Panc1 (cell line): ENCODE measurements around the gene DGKZ. TPM values are rescaled to one million over a fixed set of nuclear protein-coding genes. Genes with fewer than 3 reads are reported as not detected.
"Not testable (repeated sequence)": the region's sequence is repeated elsewhere in the genome, so short reads cannot be mapped to it uniquely, and the experiment has no call there.

Experiments used
- ATAC-seq: fragments of 200-7000 bp; cut with Tn5 transposase; 2 replicates; pipeline ENCODE4 v1.9.1; 2020; ENCODE audit warnings: mild to moderate bottlenecking, moderate library complexity
- BruUV-seq: library from RNA; stranded (reverse); fragments of 400-500 nt; replicated peaks from 2 replicates; lab custom pipeline; 2021; lab: Mats Ljungman, UMichigan
- CTCF ChIA-PET: fragments of 300-600 bp; sonication (Branson Sonifier 250); formaldehyde crosslinking; loops from one replicate; lab custom pipeline; 2022; ENCODE audit warnings: antibody characterized with exemption; lab: Charles Lee
- POLR2A ChIA-PET: fragments of 300-600 bp; sonication (Branson Sonifier 250); formaldehyde crosslinking; loops from one replicate; lab custom pipeline; 2022; ENCODE audit warnings: antibody characterized with exemption; lab: Charles Lee
- DNase-seq: peaks from one replicate; pipeline ENCODE4 v3.0.0-alpha.2; 2010; ENCODE audit warnings: low read depth, low spot score
- H3K27ac ChIP-seq: 2 replicates; pipeline ENCODE4 v1.5.1; 2011; ENCODE audit warnings: mild to moderate bottlenecking, low read length, inconsistent platforms
- H3K27me3 ChIP-seq: fragments of 200-500 bp; sonication (Bioruptor generic); 2 replicates; pipeline ENCODE4 v1.6.0; 2014; ENCODE audit warnings: low read length, inconsistent platforms; ENCODE audit not compliant: control insufficient read depth, insufficient read depth
- H3K36me3 ChIP-seq: fragments of 200-500 bp; sonication (Bioruptor generic); 2 replicates; pipeline ENCODE4 v1.5.1; 2014; ENCODE audit warnings: inconsistent platforms, mild to moderate bottlenecking, low read length, moderate library complexity; ENCODE audit not compliant: control insufficient read depth, insufficient read depth
- H3K4me1 ChIP-seq: 2 replicates; pipeline ENCODE4 v1.5.1; 2011; ENCODE audit warnings: inconsistent platforms, mild to moderate bottlenecking, low read length, moderate library complexity; ENCODE audit not compliant: control insufficient read depth, insufficient read depth
- H3K4me3 ChIP-seq, 2 experiments: 2 replicates each; pipeline ENCODE4 v1.5.1; 2011 to 2012; ENCODE audit warnings: low read depth in 2 of 2, low read length in 2 of 2, mild to moderate bottlenecking in 2 of 2, inconsistent platforms in 1 of 2, moderate library complexity in 1 of 2
- H3K9me3 ChIP-seq: fragments of 200-500 bp; sonication (Bioruptor generic); 2 replicates; pipeline ENCODE4 v1.5.1; 2014; ENCODE audit warnings: low read depth, mild to moderate bottlenecking, inconsistent platforms, low read length, moderate library complexity; ENCODE audit not compliant: control insufficient read depth, insufficient read depth
- POLR2AphosphoS5 ChIP-seq: IDR thresholded peaks from 2 replicates; pipeline ENCODE4 v1.6.1; 2012; ENCODE audit warnings: mild to moderate bottlenecking, low read depth, low read length, moderate library complexity
- SIN3A ChIP-seq: IDR thresholded peaks from 2 replicates; pipeline ENCODE4 v1.6.1; 2012; ENCODE audit warnings: low read depth, mild to moderate bottlenecking, low read length, moderate library complexity, borderline replicate concordance; ENCODE audit not compliant: insufficient read depth
- TCF7L2 ChIP-seq: IDR thresholded peaks from 2 replicates; pipeline ENCODE4 v1.6.1; 2011; ENCODE audit warnings: mild to moderate bottlenecking, low read depth, low read length, inconsistent platforms
- in situ Hi-C: cut with HindIII; loops from 2 replicates; pipeline ENCODE4 v1.10.0; 2016; ENCODE audit warnings: low sequenced_read_pairs, low pct_unique_long_range_greater_than_20kb
- intact Hi-C: fragments of 100-400 bp; cut with micrococcal nuclease; formaldehyde crosslinking; loops from one replicate; pipeline ENCODE4 v1.10.0; 2022; ENCODE audit not compliant: unreplicated experiment
- total RNA-seq: library from RNA; stranded (reverse); gene quantifications from one replicate; pipeline ENCODE4 v1.2.1, GENCODE V29; 2021; ENCODE audit not compliant: unreplicated experiment
- TF ChIP-seq, protein P1 (sequence below): fragments of 450-650 bp; IDR thresholded peaks from 2 replicates; pipeline ENCODE4 v1.5.1; 2017; ENCODE audit warnings: mild to moderate bottlenecking
- TF ChIP-seq, protein P2 (sequence below), 2 experiments: IDR thresholded peaks; 2 replicates each; pipeline ENCODE4 v1.6.1; 2011 to 2012; ENCODE audit warnings: low read depth in 2 of 2, control low read depth in 1 of 2, low read length in 1 of 2, mild to moderate bottlenecking in 1 of 2, moderate library complexity in 1 of 2; ENCODE audit not compliant: insufficient read depth in 1 of 2

DGKZ gene
- total RNA-seq, 1 experiment from 2014 or later, result 104 TPM

DNA sequence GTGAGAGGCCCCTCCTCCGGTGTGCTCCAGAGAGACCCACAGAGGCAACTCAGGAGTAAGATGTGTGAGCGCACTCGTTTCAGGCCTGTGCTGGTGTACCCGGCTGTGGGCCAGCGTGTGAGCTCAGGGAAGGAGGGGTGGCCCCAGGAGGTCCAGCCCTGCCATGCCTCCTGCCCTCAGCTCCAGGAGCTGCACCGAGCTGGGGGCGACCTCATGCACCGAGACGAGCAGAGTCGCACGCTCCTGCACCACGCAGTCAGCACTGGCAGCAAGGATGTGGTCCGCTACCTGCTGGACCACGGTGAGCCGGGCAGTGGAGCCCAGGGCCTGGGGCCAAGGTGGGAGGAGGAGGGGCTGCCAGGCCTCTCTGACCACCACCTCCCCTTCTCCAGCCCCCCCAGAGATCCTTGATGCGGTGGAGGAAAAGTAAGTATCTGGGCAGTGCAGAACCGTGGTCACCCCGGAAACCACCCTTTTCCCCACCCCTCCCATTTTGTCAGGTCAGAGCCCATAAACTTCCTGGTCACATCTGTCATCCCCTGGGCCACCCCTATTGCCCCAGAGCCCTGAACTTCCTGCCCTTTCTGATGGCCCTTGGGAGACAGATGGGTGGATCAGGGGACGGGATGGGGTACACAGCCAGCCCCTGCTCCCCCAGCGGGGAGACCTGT lies 31.7 kb downstream of the DGKZ start:
- H3K4me1 ChIP-seq, result peaks cover 16% of the 10 kb centered on the region
- BruUV-seq, result no TSS peak
- no peaks in the 10 kb centered on the region for H3K27me3 ChIP-seq

DNA sequence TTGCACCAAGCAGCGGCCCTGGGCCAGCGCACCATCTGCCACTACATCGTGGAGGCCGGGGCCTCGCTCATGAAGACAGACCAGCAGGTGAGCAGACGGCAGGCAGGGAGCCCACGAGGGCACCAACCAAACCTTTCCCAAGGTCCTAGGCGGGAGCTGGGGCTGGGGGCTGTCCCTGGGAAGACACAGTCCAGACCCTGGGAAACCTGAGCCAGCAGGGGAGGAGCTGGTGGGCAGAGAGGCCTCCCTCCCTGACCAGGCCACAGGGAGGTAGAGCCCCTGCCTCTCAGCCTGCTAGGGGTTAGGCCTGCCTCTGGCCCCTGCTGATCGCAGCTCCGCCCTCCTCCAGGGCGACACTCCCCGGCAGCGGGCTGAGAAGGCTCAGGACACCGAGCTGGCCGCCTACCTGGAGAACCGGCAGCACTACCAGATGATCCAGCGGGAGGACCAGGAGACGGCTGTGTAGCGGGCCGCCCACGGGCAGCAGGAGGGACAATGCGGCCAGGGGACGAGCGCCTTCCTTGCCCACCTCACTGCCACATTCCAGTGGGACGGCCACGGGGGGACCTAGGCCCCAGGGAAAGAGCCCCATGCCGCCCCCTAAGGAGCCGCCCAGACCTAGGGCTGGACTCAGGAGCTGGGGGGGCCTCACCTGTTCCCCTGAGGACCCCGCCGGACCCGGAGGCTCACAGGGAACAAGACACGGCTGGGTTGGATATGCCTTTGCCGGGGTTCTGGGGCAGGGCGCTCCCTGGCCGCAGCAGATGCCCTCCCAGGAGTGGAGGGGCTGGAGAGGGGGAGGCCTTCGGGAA lies 32.4 kb downstream of the DGKZ start:
- intact Hi-C loops, H3K36me3 ChIP-seq, POLR2A ChIA-PET, H3K27me3 ChIP-seq, H3K4me3 ChIP-seq, in situ Hi-C loops, BruUV-seq, H3K9me3 ChIP-seq, DNase-seq: not testable (repeated sequence)
- CTCF ChIA-PET, result interaction anchor here (0.7 to 1.2 kb wide), 2 partner anchors 9 to 106 kb away, joined by 4 read pairs; no protein-coding TSS in a partner anchor
- H3K27ac ChIP-seq, result peak overlapping the region; percentile 66
- ATAC-seq, result peak; percentile 59
- H3K4me1 ChIP-seq, result peaks cover 16% of the 10 kb centered on the region

More for the DNA sequence above, 31.7 kb downstream of the DGKZ start:
- Histone ChIP-seq H3K36me3 (no peaks in the 10 kb centered on the region; the same call in 1 of the 2 replicates), H3K9me3 (no peaks in the 10 kb centered on the region), H3K27ac (peak overlapping the region; percentile 66), H3K4me3 (no peak overlapping the region)
- in situ Hi-C loops (no loop called here), intact Hi-C loops (no loop called here)
- DNase-seq (no peak), ATAC-seq (peak; percentile 5; the same call in 1 of the 2 replicates)
- TF ChIP-seq POLR2AphosphoS5 (no peak), TCF7L2 (no peak), SIN3A (no peak)
- TF ChIP-seq, protein P1, sequence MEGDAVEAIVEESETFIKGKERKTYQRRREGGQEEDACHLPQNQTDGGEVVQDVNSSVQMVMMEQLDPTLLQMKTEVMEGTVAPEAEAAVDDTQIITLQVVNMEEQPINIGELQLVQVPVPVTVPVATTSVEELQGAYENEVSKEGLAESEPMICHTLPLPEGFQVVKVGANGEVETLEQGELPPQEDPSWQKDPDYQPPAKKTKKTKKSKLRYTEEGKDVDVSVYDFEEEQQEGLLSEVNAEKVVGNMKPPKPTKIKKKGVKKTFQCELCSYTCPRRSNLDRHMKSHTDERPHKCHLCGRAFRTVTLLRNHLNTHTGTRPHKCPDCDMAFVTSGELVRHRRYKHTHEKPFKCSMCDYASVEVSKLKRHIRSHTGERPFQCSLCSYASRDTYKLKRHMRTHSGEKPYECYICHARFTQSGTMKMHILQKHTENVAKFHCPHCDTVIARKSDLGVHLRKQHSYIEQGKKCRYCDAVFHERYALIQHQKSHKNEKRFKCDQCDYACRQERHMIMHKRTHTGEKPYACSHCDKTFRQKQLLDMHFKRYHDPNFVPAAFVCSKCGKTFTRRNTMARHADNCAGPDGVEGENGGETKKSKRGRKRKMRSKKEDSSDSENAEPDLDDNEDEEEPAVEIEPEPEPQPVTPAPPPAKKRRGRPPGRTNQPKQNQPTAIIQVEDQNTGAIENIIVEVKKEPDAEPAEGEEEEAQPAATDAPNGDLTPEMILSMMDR, result no peak
- TF ChIP-seq, protein P2, sequence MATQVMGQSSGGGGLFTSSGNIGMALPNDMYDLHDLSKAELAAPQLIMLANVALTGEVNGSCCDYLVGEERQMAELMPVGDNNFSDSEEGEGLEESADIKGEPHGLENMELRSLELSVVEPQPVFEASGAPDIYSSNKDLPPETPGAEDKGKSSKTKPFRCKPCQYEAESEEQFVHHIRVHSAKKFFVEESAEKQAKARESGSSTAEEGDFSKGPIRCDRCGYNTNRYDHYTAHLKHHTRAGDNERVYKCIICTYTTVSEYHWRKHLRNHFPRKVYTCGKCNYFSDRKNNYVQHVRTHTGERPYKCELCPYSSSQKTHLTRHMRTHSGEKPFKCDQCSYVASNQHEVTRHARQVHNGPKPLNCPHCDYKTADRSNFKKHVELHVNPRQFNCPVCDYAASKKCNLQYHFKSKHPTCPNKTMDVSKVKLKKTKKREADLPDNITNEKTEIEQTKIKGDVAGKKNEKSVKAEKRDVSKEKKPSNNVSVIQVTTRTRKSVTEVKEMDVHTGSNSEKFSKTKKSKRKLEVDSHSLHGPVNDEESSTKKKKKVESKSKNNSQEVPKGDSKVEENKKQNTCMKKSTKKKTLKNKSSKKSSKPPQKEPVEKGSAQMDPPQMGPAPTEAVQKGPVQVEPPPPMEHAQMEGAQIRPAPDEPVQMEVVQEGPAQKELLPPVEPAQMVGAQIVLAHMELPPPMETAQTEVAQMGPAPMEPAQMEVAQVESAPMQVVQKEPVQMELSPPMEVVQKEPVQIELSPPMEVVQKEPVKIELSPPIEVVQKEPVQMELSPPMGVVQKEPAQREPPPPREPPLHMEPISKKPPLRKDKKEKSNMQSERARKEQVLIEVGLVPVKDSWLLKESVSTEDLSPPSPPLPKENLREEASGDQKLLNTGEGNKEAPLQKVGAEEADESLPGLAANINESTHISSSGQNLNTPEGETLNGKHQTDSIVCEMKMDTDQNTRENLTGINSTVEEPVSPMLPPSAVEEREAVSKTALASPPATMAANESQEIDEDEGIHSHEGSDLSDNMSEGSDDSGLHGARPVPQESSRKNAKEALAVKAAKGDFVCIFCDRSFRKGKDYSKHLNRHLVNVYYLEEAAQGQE (IDR thresholded peaks at IDR 0.05; ENCODE audit: insufficient read depth in 1 of 2, low read depth in 2 of 2, low read length in 1 of 2), result no peak
- ChIA-PET POLR2A (no interaction called here), CTCF (interaction anchor here (1.2 kb wide), 1 partner anchor 10 kb away, joined by 4 read pairs; no protein-coding TSS in a partner anchor)
